Measurements from ENCODE around the gene METTL13. TPM values are rescaled to one million over a fixed set of nuclear protein-coding genes. Genes with fewer than 3 reads are reported as not detected.

Gene METTL13
- total RNA-seq, 2 donors from 2014 or later: 19.9 to 42.7 TPM

DNA sequence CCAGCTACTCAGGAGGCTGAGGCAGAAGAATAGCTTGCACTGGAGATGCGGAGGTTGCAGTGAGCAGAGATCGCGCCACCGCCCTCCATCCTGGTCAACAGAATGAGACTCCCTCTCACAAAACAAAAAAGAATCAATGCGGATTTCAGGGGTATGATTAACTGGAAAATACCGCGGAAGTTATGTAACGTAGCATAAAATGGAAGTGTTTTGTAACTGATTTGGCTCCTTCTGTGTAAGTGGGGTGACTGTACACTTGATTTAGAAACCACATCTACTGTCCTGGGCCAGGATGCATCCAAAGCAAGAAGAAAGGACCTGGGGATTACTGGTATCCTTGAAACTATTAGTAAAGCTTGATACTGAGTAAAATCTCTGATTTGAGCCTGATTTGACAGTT is 36.5 kb upstream of the METTL13 start:
- H3K27ac ChIP-seq: no peak overlapping the region
- no peak overlapping the region for H3K9ac ChIP-seq (ENCODE audit: low read depth in 2 of 2, low read length in 2 of 2)
- no peaks in the 10 kb centered on the region for H3K36me3 ChIP-seq
- no peaks in the 10 kb centered on the region for H3K27me3 ChIP-seq
- H3K4me1 ChIP-seq: peaks cover 10% of the 10 kb centered on the region
- no peak overlapping the region for H3K4me3 ChIP-seq
- DNase-seq: no peak
- intact Hi-C loops (cut with DNase I): loop anchor here (5.0 kb wide), 1 partner anchor 37 kb away; the partner anchor contains the start of gene METTL13
- H3K9me3 ChIP-seq: no peaks in the 10 kb centered on the region
- TF ChIP-seq, protein P1, sequence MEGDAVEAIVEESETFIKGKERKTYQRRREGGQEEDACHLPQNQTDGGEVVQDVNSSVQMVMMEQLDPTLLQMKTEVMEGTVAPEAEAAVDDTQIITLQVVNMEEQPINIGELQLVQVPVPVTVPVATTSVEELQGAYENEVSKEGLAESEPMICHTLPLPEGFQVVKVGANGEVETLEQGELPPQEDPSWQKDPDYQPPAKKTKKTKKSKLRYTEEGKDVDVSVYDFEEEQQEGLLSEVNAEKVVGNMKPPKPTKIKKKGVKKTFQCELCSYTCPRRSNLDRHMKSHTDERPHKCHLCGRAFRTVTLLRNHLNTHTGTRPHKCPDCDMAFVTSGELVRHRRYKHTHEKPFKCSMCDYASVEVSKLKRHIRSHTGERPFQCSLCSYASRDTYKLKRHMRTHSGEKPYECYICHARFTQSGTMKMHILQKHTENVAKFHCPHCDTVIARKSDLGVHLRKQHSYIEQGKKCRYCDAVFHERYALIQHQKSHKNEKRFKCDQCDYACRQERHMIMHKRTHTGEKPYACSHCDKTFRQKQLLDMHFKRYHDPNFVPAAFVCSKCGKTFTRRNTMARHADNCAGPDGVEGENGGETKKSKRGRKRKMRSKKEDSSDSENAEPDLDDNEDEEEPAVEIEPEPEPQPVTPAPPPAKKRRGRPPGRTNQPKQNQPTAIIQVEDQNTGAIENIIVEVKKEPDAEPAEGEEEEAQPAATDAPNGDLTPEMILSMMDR (IDR thresholded peaks at IDR 0.05): no peak

DNA sequence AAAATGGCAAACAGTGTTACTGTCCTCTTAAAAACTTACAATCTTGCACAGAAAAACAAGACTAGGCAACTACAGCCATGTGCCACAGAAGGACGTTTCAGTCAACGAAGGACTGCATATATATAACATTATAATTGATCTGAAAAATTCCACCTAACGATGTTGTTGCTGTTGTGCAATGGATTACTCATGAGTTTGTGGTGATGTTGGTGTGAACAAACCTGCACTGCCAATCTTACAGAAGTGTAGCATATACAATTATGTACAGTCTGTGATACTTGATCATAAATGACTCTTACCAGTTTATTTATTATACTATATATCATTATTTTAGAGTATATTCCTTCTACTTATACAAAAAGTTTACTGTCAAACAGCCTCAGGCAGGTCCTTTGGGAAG is 32.8 kb upstream of the METTL13 start:
- H3K27ac ChIP-seq: no peak overlapping the region
- H3K4me3 ChIP-seq: no peak overlapping the region
- H3K36me3 ChIP-seq: no peaks in the 10 kb centered on the region
- H3K9me3 ChIP-seq: no peaks in the 10 kb centered on the region
- H3K4me1 ChIP-seq: peaks cover 3% of the 10 kb centered on the region
- DNase-seq: no peak
- no peaks in the 10 kb centered on the region for H3K27me3 ChIP-seq
- intact Hi-C loops (cut with DNase I): no loop called here
- TF ChIP-seq, protein P1 (IDR thresholded peaks at IDR 0.05): no peak
- H3K9ac ChIP-seq (ENCODE audit: low read depth in 2 of 2, low read length in 2 of 2): no peak overlapping the region

DNA sequence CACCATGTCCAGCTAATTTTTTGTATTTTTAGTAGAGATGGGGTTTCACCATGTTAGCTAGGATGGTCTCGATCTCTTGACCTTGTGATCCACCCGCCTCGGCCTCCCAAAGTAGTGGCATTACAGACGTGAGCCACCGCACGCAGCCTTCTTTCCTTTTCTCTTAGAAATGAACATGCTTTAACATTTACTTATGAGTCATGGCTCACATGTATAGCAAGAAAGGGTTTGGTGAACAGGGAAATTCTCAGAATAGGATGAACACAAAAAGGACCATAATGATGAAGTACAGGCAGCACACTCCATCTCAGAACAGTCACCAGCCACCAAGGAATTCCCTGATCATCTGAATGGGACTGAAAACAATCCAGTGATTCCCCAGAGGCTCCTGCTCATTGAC is 30.2 kb upstream of the METTL13 start:
- no peak for DNase-seq
- Histone ChIP-seq H3K27ac (no peak overlapping the region), H3K9ac (ENCODE audit: low read depth in 2 of 2, low read length in 2 of 2) (no peak overlapping the region), H3K27me3 (no peaks in the 10 kb centered on the region), H3K4me3 (no peak overlapping the region), H3K9me3 (no peaks in the 10 kb centered on the region), H3K36me3 (no peaks in the 10 kb centered on the region), H3K4me1 (no peaks in the 10 kb centered on the region)
- intact Hi-C loops (cut with DNase I): no loop called here
- TF ChIP-seq, protein P1 (IDR thresholded peaks at IDR 0.05): no peak

DNA sequence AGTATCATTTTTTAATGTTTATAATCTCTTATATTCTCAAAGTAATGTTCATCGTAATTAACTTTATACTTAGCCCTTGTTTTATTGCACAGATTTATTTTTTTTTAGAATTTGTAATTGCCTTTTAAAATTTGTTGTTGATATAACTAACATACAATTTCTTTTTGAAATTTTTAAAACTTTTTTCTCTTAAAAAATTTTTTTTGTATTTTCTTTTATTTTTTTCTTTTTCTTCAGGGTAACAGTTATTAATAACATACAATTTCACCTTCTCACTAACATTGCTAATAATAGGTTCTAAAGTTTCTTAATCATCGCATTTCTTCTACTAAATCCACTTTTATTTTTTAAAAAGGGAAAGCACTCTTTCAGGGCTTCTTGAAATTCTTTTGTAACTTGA is 28.3 kb upstream of the METTL13 start:
- H3K4me3 ChIP-seq: no peak overlapping the region
- TF ChIP-seq, protein P1 (IDR thresholded peaks at IDR 0.05): no peak
- no peak for DNase-seq
- no peaks in the 10 kb centered on the region for H3K36me3 ChIP-seq
- H3K4me1 ChIP-seq: no peaks in the 10 kb centered on the region
- intact Hi-C loops (cut with DNase I): no loop called here
- no peak overlapping the region for H3K27ac ChIP-seq
- no peak overlapping the region for H3K9ac ChIP-seq (ENCODE audit: low read depth in 2 of 2, low read length in 2 of 2)
- no peaks in the 10 kb centered on the region for H3K27me3 ChIP-seq
- H3K9me3 ChIP-seq: no peaks in the 10 kb centered on the region

DNA sequence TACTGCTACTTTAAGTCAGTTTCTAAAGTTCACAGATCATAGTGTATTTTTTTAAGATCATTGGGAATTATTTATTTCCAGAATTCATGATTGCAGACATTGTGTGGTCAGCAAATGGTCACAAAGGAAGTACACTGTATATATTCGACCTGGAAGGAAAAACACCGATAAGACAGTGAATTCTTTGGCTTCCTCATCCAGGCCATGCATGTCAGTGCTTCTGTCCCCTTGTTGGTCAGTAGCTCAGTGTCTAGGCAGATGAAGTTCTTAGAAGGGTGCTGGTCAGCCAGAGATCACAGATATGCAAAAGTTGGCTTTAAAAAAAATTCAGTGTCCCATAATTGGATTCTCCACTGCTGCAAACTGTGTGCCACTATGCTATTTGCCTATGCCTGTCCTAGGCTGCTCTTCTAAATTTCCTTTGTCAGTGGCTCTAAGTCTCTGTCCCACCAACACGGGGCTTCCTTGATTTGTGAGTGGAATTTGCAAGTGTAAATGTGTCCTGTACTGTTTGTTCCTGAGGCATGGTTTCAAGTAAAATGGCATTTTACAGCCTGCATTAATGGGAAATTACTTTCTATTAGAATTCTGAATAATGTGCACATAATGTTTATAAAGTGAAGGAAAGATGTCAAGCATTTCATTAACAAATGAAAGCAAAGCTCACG is 27.6 kb upstream of the METTL13 start:
- Histone ChIP-seq H3K9me3 (no peaks in the 10 kb centered on the region), H3K4me3 (no peak overlapping the region), H3K36me3 (no peaks in the 10 kb centered on the region), H3K9ac (ENCODE audit: low read depth in 2 of 2, low read length in 2 of 2) (no peak overlapping the region), H3K27ac (no peak overlapping the region), H3K27me3 (no peaks in the 10 kb centered on the region), H3K4me1 (no peaks in the 10 kb centered on the region)
- intact Hi-C loops (cut with DNase I): no loop called here
- TF ChIP-seq, protein P1 (IDR thresholded peaks at IDR 0.05): no peak
- DNase-seq: no peak

All from colonic mucosa (tissue), 4 donors.